Glutamatergic neuron (in vitro differentiated cells): ENCODE measurements around the gene OSER1. TPM values are rescaled to one million over a fixed set of nuclear protein-coding genes. Genes with fewer than 3 reads are reported as not detected.

Experiments
- DNase-seq: peaks from one replicate; pipeline ENCODE4 v3.0.0; 2022
- H3K27ac Mint-ChIP-seq: one replicate; pipeline ENCODE4 v1.8.0; 2020; ENCODE audit warnings: mild to moderate bottlenecking, mixed read lengths, inconsistent platforms; ENCODE audit not compliant: unreplicated experiment
- H3K27me3 Mint-ChIP-seq: one replicate; pipeline ENCODE4 v1.8.0; 2020; ENCODE audit warnings: mild to moderate bottlenecking, moderate library complexity, mixed read lengths, inconsistent platforms; ENCODE audit not compliant: unreplicated experiment
- H3K36me3 Mint-ChIP-seq: one replicate; pipeline ENCODE4 v1.8.0; 2020; ENCODE audit warnings: mild to moderate bottlenecking, mixed read lengths, inconsistent platforms; ENCODE audit not compliant: unreplicated experiment
- H3K4me1 Mint-ChIP-seq: one replicate; pipeline ENCODE4 v1.8.0; 2020; ENCODE audit warnings: mild to moderate bottlenecking, low read depth, mixed read lengths, inconsistent platforms; ENCODE audit not compliant: unreplicated experiment
- H3K4me3 Mint-ChIP-seq: one replicate; pipeline ENCODE4 v1.8.0; 2020; ENCODE audit warnings: mild to moderate bottlenecking, mixed read lengths, inconsistent platforms; ENCODE audit not compliant: unreplicated experiment
- H3K9me3 Mint-ChIP-seq: one replicate; pipeline ENCODE4 v1.8.0; 2020; ENCODE audit warnings: mild to moderate bottlenecking, moderate library complexity, mixed read lengths, inconsistent platforms; ENCODE audit not compliant: unreplicated experiment
- total RNA-seq: library from RNA; stranded (reverse); fragmentation: NEBNext Ultra II Directional; extraction: Animal tissue kit (Norgen Biotek cat#: 25700); gene quantifications from one replicate; pipeline ENCODE4 v1.2.1, GENCODE V29; 2021; ENCODE audit not compliant: unreplicated experiment
- TF ChIP-seq, protein P1 (sequence below): fragments of 200-600 bp; sonication (generic); IDR thresholded peaks from one replicate; pipeline ENCODE4 v1.5.0; 2021; ENCODE audit not compliant: partially characterized antibody, unreplicated experiment

The OSER1 gene
- total RNA-seq, 1 donor from 2014 or later: 31.9 TPM

DNA sequence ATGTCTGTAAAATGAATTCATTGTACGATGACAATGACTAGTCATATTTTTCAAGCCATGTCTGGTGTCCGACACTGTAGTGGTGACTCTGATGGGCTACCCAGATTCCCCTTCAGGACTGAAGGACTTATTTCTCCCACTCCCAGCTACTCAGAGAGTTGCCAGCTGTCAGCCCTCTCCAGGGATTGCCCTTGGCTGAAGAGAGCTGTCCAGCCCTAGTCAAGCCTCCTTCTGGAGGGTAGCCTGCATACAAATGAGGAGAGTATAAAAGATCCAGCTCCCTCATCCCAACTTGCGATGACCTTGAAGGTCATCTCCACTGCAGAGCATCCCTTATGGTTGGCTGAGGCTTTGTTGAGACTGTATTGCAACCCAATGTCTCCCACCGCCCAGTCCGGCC lies 53.5 kb downstream of the OSER1 start:
- DNase-seq: no peak
- no peak overlapping the region for H3K4me3 Mint-ChIP-seq
- peaks cover 12% of the 10 kb centered on the region for H3K36me3 Mint-ChIP-seq
- no peak overlapping the region for H3K27ac Mint-ChIP-seq
- TF ChIP-seq, protein P1, sequence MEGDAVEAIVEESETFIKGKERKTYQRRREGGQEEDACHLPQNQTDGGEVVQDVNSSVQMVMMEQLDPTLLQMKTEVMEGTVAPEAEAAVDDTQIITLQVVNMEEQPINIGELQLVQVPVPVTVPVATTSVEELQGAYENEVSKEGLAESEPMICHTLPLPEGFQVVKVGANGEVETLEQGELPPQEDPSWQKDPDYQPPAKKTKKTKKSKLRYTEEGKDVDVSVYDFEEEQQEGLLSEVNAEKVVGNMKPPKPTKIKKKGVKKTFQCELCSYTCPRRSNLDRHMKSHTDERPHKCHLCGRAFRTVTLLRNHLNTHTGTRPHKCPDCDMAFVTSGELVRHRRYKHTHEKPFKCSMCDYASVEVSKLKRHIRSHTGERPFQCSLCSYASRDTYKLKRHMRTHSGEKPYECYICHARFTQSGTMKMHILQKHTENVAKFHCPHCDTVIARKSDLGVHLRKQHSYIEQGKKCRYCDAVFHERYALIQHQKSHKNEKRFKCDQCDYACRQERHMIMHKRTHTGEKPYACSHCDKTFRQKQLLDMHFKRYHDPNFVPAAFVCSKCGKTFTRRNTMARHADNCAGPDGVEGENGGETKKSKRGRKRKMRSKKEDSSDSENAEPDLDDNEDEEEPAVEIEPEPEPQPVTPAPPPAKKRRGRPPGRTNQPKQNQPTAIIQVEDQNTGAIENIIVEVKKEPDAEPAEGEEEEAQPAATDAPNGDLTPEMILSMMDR: no peak
- H3K4me1 Mint-ChIP-seq: peaks cover 5% of the 10 kb centered on the region
- peaks cover 4% of the 10 kb centered on the region for H3K27me3 Mint-ChIP-seq
- H3K9me3 Mint-ChIP-seq: peaks cover 5% of the 10 kb centered on the region

DNA sequence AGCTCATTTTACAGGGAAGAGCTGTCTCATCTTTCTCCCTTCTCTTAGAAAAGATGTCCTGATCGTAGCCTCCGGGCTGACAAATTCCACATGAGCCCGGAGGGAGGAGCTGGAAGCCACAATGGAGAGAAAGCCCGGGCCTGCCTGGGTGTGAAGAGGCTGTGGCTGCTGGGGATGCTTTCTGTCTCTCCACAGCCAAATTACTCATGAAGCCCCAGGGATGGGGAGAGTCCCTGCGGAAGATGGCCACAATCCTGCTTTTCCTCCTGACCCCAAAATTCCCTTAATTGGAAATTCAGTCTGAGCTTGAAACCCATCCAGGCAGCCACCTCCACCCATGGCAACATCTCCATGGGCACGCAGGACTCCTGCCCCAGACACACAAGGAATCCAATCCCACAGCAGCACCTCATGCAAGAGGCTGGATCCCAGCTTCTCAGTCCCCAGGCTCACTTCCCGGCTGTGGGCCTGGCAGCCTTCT lies 56.0 kb downstream of the OSER1 start:
- TF ChIP-seq, protein P1: no peak
- Mint-ChIP-seq H3K36me3 (peaks cover 7% of the 10 kb centered on the region), H3K9me3 (peaks cover 5% of the 10 kb centered on the region), H3K4me3 (no peak overlapping the region), H3K4me1 (peaks cover 5% of the 10 kb centered on the region), H3K27me3 (peaks cover 2% of the 10 kb centered on the region), H3K27ac (no peak overlapping the region)
- DNase-seq: no peak

DNA sequence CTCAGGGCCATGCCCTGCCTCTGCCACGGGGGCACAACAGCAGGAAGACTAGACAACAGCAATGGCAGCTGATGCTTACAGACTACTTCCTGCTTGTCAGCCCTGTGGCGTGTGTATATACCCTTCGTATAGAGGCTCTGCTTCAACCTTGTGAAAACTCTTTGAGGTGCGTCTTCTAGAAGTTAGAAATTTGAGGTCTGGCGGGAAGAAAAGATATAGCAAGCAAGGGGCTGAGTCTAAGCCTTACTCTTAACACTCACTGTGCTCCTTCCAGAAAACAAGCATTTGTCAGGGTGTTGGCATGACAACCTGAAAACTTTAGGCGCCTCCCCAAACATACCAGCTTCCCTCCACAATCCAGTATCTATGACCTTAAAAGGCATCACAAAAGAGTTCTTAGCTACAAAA lies 56.9 kb downstream of the OSER1 start:
- no peak for DNase-seq
- no peaks in the 10 kb centered on the region for H3K36me3 Mint-ChIP-seq
- peaks cover 2% of the 10 kb centered on the region for H3K9me3 Mint-ChIP-seq
- no peak overlapping the region for H3K4me3 Mint-ChIP-seq
- no peak overlapping the region for H3K27ac Mint-ChIP-seq
- H3K4me1 Mint-ChIP-seq: peaks cover 5% of the 10 kb centered on the region
- TF ChIP-seq, protein P1: no peak
- peaks cover 2% of the 10 kb centered on the region for H3K27me3 Mint-ChIP-seq

DNA sequence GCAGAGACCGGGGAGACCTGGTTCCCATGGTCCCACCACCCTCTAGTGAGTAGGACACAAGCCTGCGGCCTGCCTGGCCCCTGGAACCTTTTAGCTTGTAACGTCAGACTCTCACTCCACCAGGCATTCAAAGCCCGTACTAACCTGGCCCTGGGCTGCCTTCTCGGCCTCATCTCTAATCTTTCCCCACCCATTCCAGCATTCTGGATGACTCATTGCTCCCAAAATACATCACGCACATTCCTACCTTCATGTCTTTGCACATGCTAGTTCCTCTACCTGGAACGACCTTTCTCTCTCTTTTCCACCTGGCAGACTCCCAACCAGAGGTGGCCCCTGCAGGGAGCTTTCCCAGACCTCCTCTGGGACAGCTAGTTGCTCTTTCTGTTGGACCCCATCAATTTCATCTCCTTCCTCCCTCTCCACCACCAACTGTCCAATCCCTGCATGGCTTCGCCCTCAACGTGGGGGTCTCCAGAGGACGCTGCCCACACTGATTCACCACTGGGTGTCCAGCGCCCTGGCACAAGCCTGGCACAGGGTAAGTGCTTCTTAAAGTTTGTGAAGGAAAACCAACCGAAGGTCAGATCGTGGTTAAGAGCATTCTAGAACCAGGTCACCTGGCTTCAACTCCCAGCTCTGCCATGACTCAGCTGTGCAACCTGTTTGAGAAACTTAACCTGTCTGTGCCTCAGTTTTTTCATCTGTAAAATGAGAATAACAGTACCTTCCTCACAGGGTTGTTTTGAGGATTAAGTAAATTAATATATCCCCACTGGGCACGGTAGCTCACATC lies 58.8 kb downstream of the OSER1 start:
- no peak overlapping the region for H3K4me3 Mint-ChIP-seq
- no peak for DNase-seq
- H3K9me3 Mint-ChIP-seq: peaks cover 2% of the 10 kb centered on the region
- TF ChIP-seq, protein P1: no peak
- peaks cover 4% of the 10 kb centered on the region for H3K4me1 Mint-ChIP-seq
- no peaks in the 10 kb centered on the region for H3K36me3 Mint-ChIP-seq
- H3K27ac Mint-ChIP-seq: no peak overlapping the region
- H3K27me3 Mint-ChIP-seq: peaks cover 2% of the 10 kb centered on the region

DNA sequence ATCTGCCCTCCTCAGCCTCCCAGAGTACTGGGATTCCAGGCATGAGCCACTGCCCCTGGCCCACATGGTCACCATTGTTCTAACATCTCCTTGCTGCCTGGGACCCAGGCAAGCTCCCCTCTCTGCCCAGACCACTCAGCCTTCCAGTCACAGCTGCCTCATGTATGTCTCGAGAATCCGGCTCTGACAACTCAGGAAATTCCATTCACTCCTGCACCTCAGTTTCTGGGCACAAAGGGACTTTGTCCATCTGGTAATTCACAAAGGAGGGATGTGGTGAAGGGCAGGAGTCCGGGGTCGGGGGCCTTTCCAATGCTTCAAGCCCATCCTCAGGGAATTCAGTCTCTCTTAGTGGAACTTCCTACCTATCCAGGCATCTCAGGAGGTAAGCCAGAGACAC lies 64.3 kb downstream of the OSER1 start:
- Mint-ChIP-seq H3K27ac (no peak overlapping the region), H3K4me1 (peaks cover 4% of the 10 kb centered on the region), H3K4me3 (no peak overlapping the region), H3K36me3 (no peaks in the 10 kb centered on the region), H3K27me3 (peaks cover 1% of the 10 kb centered on the region), H3K9me3 (peaks cover 6% of the 10 kb centered on the region)
- DNase-seq: no peak
- TF ChIP-seq, protein P1: no peak
